SK-N-SH treated with all-trans-retinoic acid at 6 μM for 48 hours (cell line): Measurements from ENCODE around the gene PPP1R16B.

ENCODE experiments used
- ATAC-seq: fragments of 200-7000 bp; cut with Tn5 transposase; 3 replicates; pipeline ENCODE4 v1.9.1; 2020; ENCODE audit warnings: mild to moderate bottlenecking, moderate library complexity
- ARNTL ChIP-seq: fragments of 450-650 bp; formaldehyde crosslinking; IDR thresholded peaks from 2 replicates; pipeline ENCODE4 v1.5.0; 2020; ENCODE audit warnings: low read depth, mild to moderate bottlenecking, moderate library complexity, borderline replicate concordance
- CSDC2 ChIP-seq: fragments of 250-450 bp; sonication (Bioruptor Pico); IDR thresholded peaks from 2 replicates; pipeline ENCODE4 v1.5.0; 2020; ENCODE audit warnings: mild to moderate bottlenecking, moderate library complexity
- ESRRG ChIP-seq: fragments of 250-450 bp; sonication (Bioruptor Pico); IDR thresholded peaks from 2 replicates; pipeline ENCODE4 v1.6.1; 2021; ENCODE audit warnings: mild to moderate bottlenecking
- GLIS3 ChIP-seq: fragments of 250-450 bp; sonication (Bioruptor Pico); IDR thresholded peaks from 2 replicates; pipeline ENCODE4 v1.5.0; 2020; ENCODE audit warnings: mild to moderate bottlenecking, moderate library complexity
- ISL1 ChIP-seq: fragments of 250-450 bp; sonication (Bioruptor Pico); IDR thresholded peaks from 2 replicates; pipeline ENCODE4 v2.1.2; 2022; ENCODE audit warnings: mild to moderate bottlenecking, moderate library complexity
- OSR1 ChIP-seq: fragments of 250-450 bp; sonication (Bioruptor Pico); IDR thresholded peaks from 2 replicates; pipeline ENCODE4 v1.8.0; 2022; ENCODE audit warnings: moderate library complexity, mild to moderate bottlenecking, inconsistent platforms
- RARB ChIP-seq: fragments of 250-450 bp; sonication (Bioruptor Pico); IDR thresholded peaks from 2 replicates; pipeline ENCODE4 v1.8.0; 2021; ENCODE audit warnings: mild to moderate bottlenecking, moderate library complexity
- SNAI2 ChIP-seq: fragments of 250-450 bp; sonication (Bioruptor Pico); IDR thresholded peaks from 2 replicates; pipeline ENCODE4 v1.5.0; 2020; ENCODE audit warnings: mild to moderate bottlenecking, moderate library complexity
- TCF4 ChIP-seq: fragments of 250-450 bp; sonication (Bioruptor Pico); IDR thresholded peaks from 2 replicates; pipeline ENCODE4 v1.8.0; 2021; ENCODE audit warnings: mild to moderate bottlenecking, moderate library complexity, borderline replicate concordance
- TOX ChIP-seq: fragments of 250-450 bp; sonication (Bioruptor Pico); IDR thresholded peaks from 2 replicates; pipeline ENCODE4 v1.8.0; 2021; ENCODE audit warnings: mild to moderate bottlenecking, moderate library complexity, borderline replicate concordance
- ZC3H10 ChIP-seq: fragments of 250-450 bp; sonication (Bioruptor Pico); IDR thresholded peaks from 2 replicates; pipeline ENCODE4 v1.5.1; 2021; ENCODE audit warnings: mild to moderate bottlenecking, moderate library complexity
- ZFP3 ChIP-seq: fragments of 250-450 bp; sonication (Bioruptor Pico); IDR thresholded peaks from 2 replicates; pipeline ENCODE4 v1.5.0; 2020; ENCODE audit warnings: mild to moderate bottlenecking, moderate library complexity
- ZFP30 ChIP-seq: fragments of 450-650 bp; formaldehyde crosslinking; IDR thresholded peaks from 2 replicates; pipeline ENCODE4 v1.5.0; 2022; ENCODE audit warnings: mild to moderate bottlenecking, moderate library complexity
- ZNF565 ChIP-seq: fragments of 450-650 bp; formaldehyde crosslinking; conservative IDR thresholded peaks from 2 replicates; pipeline ENCODE4 v1.5.0; 2020; ENCODE audit warnings: low read depth, mild to moderate bottlenecking, moderate library complexity
- ZNF70 ChIP-seq: fragments of 450-650 bp; formaldehyde crosslinking; IDR thresholded peaks from 2 replicates; pipeline ENCODE4 v1.5.0; 2020; ENCODE audit warnings: mild to moderate bottlenecking, moderate library complexity
- ZNF8 ChIP-seq: fragments of 450-650 bp; formaldehyde crosslinking; IDR thresholded peaks from 2 replicates; pipeline ENCODE4 v1.5.0; 2020; ENCODE audit warnings: mild to moderate bottlenecking, moderate library complexity
- TF ChIP-seq, protein P1 (sequence below): fragments of 250-450 bp; sonication (Bioruptor Pico); IDR thresholded peaks from 2 replicates; pipeline ENCODE4 v1.5.1; 2021; ENCODE audit warnings: mild to moderate bottlenecking, moderate library complexity
- TF ChIP-seq, protein P2 (sequence below): fragments of 250-450 bp; sonication (Bioruptor Pico); IDR thresholded peaks from 2 replicates; pipeline ENCODE4 v1.5.1; 2020; ENCODE audit warnings: low read depth, mild to moderate bottlenecking, moderate library complexity
- TF ChIP-seq, protein P3 (sequence below): fragments of 250-450 bp; sonication (Bioruptor Pico); IDR thresholded peaks from 2 replicates; pipeline ENCODE4 v1.8.0; 2021; ENCODE audit warnings: low read depth, mild to moderate bottlenecking, moderate library complexity, borderline replicate concordance
- TF ChIP-seq, protein P4 (sequence below): fragments of 250-450 bp; sonication (Bioruptor Pico); IDR thresholded peaks from 2 replicates; pipeline ENCODE4 v1.5.0; 2020; ENCODE audit warnings: mild to moderate bottlenecking, moderate library complexity

The PPP1R16B gene

DNA sequence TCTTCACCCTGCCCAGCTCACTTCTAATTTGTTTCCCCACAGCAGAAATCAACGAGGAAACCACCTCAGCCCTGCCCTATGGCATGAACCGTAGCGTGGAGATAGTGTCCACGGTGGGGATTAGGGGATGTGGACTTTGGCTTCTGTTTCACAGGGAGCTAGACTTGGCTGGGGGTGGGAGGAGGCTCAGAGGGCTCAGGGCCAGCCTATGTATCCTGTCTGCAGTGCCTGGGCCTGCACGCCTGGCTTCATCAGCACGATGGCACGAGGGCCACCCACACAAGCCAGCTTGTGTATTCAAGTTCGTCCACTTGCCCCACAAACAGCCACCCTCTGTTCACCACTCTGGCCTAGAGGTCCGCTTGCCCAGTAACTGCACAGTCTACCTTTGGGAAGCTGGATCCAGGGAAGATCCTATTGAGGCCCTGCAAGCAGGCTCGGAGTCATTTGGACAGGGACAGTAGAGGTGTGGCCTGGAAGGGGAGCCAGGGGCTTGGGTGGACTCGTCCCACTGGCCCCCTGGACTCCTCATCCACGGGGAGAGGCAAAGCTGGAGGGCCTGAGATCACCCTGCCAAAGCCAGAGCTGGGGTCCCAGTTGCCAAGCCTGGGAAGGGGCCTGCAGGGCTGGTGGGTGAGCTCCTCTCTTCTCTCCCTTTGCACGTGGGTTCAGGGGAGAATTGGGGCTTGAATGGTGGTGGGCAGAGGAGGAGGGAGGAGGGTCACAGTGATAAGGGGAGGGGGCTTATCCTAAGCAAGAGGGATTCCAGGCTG is 82.7 kb downstream of the PPP1R16B start:
- no peak for TF ChIP-seq ZNF8 (CRISPR knock-in tag)
- TF ChIP-seq ZFP30 (CRISPR knock-in tag) = no peak
- TF ChIP-seq, all 23 proteins: peak for 0
- ATAC-seq = no peak

DNA sequence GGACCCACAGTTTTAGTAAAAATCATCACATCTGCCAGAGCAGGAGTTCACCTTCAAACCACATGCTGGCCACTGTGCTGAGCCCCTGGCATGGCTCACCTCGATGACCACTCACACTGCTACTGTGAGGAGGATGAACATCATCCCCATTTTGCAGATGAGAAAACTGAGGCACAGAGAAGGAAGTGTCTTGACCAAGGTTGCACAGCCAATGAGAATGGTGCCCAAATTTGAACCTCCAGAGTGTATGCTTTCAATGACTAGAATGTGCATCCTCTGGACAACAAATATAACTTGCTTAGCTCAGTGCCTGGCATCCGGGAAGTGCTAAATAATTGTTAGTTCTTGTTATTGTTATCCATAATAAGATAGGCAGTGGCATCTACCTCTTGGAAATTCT is 83.6 kb downstream of the PPP1R16B start:
- ATAC-seq = no peak
- TF ChIP-seq ZFP3 (CRISPR knock-in tag) (no peak), ESRRG (CRISPR knock-in tag) (no peak), ARNTL (CRISPR knock-in tag) (no peak), ZC3H10 (CRISPR knock-in tag) (no peak), ZNF565 (CRISPR knock-in tag) (no peak), ZNF70 (no peak), TCF4 (CRISPR knock-in tag) (no peak), SNAI2 (CRISPR knock-in tag) (no peak), GLIS3 (CRISPR knock-in tag) (no peak), OSR1 (CRISPR knock-in tag) (no peak), TOX (no peak), ISL1 (CRISPR knock-in tag) (no peak), ZFP30 (CRISPR knock-in tag) (no peak), RARB (CRISPR knock-in tag) (no peak)
- TF ChIP-seq, protein P1, sequence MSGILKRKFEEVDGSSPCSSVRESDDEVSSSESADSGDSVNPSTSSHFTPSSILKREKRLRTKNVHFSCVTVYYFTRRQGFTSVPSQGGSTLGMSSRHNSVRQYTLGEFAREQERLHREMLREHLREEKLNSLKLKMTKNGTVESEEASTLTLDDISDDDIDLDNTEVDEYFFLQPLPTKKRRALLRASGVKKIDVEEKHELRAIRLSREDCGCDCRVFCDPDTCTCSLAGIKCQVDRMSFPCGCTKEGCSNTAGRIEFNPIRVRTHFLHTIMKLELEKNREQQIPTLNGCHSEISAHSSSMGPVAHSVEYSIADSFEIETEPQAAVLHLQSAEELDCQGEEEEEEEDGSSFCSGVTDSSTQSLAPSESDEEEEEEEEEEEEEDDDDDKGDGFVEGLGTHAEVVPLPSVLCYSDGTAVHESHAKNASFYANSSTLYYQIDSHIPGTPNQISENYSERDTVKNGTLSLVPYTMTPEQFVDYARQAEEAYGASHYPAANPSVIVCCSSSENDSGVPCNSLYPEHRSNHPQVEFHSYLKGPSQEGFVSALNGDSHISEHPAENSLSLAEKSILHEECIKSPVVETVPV (CRISPR knock-in tag) = no peak
- TF ChIP-seq, protein P2, sequence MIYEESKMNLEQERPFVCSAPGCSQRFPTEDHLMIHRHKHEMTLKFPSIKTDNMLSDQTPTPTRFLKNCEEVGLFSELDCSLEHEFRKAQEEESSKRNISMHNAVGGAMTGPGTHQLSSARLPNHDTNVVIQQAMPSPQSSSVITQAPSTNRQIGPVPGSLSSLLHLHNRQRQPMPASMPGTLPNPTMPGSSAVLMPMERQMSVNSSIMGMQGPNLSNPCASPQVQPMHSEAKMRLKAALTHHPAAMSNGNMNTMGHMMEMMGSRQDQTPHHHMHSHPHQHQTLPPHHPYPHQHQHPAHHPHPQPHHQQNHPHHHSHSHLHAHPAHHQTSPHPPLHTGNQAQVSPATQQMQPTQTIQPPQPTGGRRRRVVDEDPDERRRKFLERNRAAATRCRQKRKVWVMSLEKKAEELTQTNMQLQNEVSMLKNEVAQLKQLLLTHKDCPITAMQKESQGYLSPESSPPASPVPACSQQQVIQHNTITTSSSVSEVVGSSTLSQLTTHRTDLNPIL (CRISPR knock-in tag) = no peak
- TF ChIP-seq, protein P3, sequence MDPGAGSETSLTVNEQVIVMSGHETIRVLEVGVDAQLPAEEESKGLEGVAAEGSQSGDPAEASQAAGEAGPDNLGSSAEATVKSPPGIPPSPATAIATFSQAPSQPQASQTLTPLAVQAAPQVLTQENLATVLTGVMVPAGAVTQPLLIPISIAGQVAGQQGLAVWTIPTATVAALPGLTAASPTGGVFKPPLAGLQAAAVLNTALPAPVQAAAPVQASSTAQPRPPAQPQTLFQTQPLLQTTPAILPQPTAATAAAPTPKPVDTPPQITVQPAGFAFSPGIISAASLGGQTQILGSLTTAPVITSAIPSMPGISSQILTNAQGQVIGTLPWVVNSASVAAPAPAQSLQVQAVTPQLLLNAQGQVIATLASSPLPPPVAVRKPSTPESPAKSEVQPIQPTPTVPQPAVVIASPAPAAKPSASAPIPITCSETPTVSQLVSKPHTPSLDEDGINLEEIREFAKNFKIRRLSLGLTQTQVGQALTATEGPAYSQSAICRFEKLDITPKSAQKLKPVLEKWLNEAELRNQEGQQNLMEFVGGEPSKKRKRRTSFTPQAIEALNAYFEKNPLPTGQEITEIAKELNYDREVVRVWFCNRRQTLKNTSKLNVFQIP (CRISPR knock-in tag) = no peak
- TF ChIP-seq, protein P4, sequence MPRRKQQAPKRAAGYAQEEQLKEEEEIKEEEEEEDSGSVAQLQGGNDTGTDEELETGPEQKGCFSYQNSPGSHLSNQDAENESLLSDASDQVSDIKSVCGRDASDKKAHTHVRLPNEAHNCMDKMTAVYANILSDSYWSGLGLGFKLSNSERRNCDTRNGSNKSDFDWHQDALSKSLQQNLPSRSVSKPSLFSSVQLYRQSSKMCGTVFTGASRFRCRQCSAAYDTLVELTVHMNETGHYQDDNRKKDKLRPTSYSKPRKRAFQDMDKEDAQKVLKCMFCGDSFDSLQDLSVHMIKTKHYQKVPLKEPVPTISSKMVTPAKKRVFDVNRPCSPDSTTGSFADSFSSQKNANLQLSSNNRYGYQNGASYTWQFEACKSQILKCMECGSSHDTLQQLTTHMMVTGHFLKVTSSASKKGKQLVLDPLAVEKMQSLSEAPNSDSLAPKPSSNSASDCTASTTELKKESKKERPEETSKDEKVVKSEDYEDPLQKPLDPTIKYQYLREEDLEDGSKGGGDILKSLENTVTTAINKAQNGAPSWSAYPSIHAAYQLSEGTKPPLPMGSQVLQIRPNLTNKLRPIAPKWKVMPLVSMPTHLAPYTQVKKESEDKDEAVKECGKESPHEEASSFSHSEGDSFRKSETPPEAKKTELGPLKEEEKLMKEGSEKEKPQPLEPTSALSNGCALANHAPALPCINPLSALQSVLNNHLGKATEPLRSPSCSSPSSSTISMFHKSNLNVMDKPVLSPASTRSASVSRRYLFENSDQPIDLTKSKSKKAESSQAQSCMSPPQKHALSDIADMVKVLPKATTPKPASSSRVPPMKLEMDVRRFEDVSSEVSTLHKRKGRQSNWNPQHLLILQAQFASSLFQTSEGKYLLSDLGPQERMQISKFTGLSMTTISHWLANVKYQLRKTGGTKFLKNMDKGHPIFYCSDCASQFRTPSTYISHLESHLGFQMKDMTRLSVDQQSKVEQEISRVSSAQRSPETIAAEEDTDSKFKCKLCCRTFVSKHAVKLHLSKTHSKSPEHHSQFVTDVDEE = no peak

DNA sequence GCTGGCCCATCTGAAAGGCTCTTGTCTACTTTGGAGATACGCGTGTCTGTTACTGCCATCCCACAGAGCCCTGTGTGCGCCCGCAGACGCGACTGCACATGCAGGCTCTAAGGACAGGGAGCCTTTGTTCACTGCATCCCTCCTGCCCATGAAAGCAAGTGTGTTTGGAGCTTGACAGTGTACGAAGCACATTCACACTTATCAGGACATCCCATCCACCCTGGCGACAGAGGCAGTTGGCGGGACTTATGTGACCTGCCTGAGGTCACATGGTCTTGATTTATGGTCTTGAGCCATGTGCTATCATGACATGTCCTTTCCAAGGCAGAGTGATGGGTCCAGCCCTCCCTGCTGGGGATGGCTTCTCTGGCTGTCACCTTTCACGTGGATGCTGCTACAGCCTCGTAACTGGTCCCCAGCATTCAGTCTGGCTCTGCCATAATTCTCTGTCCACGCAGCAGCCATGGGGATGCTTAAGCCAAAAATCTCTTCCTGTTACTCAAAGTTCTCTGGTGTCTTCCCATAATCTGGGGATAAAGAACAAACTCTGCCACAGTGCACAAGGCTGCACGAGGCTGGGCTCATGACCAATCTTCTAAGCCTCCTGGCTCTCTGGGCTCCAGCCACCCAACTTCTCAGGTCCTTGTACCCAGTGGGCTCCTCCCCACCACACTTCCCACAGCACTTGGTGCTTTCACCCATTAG is 84.4 kb downstream of the PPP1R16B start:
- no peak for ATAC-seq
- no peak for TF ChIP-seq ZFP3 (CRISPR knock-in tag)
- TF ChIP-seq, protein P2 (CRISPR knock-in tag) = no peak
- TF ChIP-seq, protein P3 (CRISPR knock-in tag) = no peak
- TF ChIP-seq RARB (CRISPR knock-in tag) = no peak
- TF ChIP-seq ZNF8 (CRISPR knock-in tag) = no peak
- no peak for TF ChIP-seq CSDC2 (CRISPR knock-in tag)
- TF ChIP-seq, protein P4 = no peak
- no peak for TF ChIP-seq ZNF565 (CRISPR knock-in tag)
- TF ChIP-seq GLIS3 (CRISPR knock-in tag) = no peak
- TF ChIP-seq TCF4 (CRISPR knock-in tag) = no peak
- TF ChIP-seq, protein P1 (CRISPR knock-in tag) = no peak
- TF ChIP-seq ZNF70 = no peak
- TF ChIP-seq ESRRG (CRISPR knock-in tag) = no peak
- TF ChIP-seq ARNTL (CRISPR knock-in tag) = no peak
